Tongue (tissue), 2 donors: ENCODE measurements around the gene LSR. TPM values are rescaled to one million over a fixed set of nuclear protein-coding genes. Genes with fewer than 3 reads are reported as not detected.

ENCODE experiments used
- DNase-seq: peaks from one replicate; pipeline ENCODE4 v3.0.0-alpha.2; 2015
- total RNA-seq: library from RNA; depleted of rRNA; stranded (reverse); fragments of >200 nt; gene quantifications from one replicate; pipeline ENCODE4 v1.2.3, GENCODE V29; 2014

Gene LSR
- total RNA-seq, 1 donor from 2014 or later: 26.5 TPM

DNA sequence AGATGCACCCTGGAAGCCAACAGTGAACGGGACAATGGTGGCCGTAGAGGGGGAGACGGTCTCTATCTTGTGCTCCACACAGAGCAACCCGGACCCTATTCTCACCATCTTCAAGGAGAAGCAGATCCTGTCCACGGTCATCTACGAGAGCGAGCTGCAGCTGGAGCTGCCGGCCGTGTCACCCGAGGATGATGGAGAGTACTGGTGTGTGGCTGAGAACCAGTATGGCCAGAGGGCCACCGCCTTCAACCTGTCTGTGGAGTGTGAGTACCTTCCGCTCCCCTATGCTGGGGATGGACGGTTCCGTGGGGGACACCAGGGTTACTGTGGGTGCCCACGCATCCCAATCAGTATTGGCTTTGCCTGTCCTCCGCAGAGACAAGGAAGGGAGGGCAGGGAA, 53.6 kb downstream of the LSR start:
- no peak for DNase-seq

DNA sequence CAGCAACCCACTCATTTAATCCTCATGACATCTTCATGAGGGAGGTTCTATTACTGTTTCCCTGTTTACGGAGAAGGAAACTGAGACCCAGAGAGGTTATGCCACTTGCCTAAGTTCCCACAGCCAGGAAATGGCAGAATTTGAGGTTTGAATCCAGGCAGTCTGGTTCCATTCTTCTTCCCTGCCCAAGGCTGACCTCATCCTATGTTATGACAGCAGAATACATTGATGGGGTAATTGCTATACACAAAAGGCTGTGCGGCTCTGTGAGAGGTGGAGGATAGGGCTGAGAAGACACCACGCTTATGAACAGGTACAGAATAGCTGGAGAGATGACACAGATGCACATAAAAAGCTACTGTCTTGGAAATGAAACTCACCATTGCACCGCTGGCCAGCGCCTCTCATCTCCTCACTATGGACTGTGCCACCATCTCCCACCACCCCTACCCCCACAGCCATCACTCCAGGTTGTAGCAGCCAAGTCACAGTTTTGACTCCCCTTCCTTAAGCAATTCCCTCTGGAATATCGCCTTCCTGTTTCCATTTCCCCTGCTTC, 54.6 kb downstream of the LSR start:
- DNase-seq: no peak

DNA sequence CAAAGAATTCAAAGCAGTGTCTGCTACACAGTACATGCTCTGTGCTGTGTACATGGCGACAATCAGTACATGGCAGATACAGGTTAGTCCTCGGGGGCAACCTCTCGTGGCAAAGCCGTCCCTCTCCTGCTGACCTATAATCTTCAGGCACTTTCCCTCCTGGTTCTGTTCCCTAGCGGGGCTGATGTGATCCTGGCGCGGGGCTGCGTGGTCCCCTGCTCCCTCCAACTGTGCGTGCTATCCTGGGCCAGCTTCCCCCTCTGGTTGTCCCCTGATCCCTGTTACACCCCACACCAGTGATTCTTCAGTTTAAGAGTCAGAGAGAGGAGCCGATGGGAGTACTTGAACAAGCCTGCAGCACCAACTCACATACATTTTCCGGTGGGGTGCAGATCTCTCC, 55.2 kb downstream of the LSR start:
- no peak for DNase-seq

DNA sequence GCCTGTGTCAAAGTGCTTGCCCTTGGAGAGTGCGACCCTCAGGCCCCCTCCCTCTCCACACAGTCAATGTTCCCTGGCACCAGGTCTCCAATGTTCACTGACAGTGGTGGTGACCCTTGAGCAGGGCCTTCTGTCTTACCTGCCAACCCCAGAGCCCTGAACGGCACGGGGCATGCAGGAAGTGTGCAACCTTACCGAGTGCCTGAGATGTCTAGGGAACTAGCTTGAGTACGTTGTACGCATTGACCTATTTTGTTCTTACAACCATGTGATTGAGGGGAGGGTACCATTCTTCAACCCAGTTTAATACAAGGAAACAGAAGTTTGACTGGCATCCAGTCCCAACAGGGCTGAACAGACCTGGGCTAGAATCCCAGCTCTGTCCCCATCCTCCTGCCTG, 56.4 kb downstream of the LSR start:
- DNase-seq: no peak

DNA sequence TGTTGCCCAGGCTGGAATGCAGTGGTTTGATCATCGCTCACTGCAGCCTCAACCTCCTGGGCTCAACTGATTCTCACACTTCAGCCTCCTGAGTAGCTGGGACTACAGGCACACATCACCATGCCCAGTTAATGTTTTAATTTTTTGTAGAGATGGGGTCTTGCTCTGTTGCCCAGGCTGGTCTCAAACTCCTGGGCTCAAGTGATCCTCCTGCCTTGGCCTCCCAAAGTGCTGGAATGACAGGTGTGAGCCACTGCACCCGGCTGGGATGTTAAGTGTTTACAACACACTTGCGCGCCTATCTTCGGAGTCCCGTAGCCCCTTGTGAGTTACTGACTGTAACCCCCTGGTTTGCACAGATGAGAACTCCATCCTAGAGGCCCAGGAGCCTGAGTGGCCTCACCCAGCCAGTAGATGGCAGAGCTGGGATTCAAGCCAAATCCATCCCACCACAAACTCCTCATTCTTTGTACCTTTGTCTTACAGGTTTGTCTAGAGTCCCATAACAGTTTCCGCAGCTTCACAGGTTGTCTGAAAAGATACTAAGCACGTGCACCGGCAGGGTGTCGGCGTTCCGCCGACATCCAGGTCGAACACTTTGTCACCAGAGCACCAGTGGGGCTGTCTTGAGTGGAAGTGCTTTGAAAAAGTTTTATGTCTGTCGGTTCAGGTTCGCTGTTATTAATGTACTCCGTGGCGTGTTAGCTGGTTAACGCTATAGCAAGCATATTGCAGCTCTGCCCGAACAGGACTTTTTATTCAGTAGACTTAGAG, 57.9 kb downstream of the LSR start:
- no peak for DNase-seq

DNA sequence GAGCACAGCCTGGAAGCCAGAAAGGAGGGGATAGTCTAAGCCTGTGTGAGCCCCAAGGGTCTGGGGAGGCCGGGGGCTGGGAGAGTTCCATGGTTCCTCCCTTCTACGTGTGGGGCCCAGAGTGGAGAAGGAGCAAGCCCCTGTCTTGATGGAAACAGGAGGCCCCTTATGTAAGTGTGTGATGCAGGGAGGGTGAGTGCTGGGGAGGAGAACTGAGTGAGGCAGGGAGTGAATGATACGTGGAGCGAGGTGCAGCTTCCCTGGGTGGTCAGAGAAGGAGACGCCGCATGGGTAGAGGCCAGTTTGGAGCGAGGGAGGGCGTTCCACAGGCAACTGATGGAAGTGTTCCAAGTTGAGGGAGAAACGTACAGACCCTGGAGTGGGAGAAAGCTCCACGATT, 59.1 kb downstream of the LSR start:
- peak; percentile 43 for DNase-seq

DNA sequence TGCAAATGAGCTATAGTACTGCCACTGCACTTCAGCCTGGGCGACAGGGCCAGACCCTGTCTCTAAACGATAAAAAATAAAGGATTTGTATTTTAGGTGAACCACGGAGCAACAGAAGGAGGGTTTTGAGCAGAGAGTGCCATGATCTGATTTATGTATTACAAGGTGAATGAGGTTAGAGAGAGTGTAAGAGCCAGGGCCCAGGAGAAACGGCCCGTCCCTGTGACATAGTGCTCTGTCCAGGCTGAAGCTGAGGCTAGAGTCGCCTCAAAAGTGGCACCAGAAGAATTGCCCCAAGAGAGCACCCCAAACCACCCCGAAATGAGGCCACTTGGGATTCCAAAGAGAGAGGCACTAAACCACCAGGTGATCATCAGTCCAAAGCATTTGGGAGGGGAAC, 60.1 kb downstream of the LSR start:
- no peak for DNase-seq

DNA sequence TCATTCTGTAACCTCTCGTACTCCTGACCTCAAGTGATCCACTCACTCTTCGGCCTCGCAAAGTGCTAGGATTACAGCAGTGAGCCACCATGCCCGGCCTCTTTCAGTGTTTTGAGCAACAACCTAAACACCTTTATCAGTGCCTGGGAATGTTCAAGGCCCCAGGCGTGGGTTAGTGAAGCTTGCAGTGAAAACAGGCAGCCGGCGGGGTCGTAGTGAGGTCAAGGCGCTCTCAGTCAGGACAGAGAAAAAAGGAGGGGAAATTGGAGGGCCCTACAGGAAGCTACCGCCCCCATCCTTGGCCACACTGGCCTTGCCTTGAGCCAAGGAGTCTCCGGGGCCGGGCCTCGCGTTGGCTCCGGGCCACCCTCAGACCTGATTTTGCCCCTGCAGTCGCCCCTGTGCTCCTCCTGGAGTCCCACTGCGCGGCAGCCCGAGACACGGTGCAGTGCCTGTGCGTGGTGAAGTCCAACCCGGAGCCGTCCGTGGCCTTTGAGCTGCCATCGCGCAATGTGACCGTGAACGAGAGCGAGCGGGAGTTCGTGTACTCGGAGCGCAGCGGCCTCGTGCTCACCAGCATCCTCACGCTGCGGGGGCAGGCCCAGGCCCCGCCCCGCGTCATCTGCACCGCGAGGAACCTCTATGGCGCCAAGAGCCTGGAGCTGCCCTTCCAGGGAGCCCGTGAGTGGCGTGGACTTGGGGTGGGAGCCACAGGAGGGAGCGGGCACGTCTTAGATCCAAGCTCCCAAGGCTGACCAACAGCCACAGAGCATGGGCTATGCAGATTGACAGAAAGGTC, 60.9 kb downstream of the LSR start:
- peak; percentile 43 for DNase-seq

DNA sequence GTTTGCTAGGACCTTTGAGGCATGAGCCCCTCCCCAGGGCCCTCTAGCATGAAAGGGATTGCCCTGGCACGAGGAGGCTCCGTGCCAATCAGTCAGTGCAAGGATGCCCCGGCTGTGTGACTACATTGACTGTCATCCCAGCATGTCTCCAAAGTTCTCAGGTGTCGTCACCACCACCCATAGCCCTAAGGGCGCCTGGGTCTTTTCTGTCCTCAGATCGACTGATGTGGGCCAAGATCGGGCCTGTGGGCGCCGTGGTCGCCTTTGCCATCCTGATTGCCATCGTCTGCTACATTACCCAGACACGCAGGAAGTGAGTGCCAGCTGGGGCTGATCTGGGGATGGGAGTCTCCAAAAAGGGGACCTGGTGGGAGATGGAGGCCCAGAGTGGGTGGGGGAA, 61.5 kb downstream of the LSR start:
- no peak for DNase-seq

DNA sequence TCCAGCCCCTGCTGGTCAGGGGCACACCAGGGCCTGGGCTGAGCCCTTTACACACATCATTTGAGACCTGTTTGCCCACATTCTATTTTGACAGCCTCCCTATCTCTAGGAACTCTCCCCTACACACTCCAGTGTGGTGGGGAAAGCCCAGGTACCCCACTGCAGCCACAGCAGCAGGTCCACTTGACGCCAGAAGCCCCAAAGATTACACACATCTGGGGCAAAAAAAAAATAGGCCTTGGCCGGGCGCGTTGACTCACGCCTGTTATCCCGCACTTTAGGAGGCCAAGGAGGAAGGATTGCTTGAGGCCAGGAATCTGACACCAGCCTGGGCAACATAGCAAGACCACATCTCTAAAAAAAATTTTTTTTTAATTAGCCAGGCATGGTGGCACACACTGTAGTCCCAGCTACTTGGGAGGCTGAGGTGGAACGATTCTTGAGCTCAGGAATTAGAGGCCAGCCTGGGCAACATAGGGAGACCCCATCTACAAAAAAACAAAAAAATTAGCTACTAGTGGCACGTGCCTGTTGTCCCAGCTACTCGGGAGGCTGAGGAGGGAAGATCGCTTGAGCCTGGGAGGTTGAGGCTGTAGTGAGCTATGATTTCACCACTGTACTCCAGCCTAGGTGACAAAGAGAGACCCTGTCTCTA, 62.1 kb downstream of the LSR start:
- DNase-seq: no peak

DNA sequence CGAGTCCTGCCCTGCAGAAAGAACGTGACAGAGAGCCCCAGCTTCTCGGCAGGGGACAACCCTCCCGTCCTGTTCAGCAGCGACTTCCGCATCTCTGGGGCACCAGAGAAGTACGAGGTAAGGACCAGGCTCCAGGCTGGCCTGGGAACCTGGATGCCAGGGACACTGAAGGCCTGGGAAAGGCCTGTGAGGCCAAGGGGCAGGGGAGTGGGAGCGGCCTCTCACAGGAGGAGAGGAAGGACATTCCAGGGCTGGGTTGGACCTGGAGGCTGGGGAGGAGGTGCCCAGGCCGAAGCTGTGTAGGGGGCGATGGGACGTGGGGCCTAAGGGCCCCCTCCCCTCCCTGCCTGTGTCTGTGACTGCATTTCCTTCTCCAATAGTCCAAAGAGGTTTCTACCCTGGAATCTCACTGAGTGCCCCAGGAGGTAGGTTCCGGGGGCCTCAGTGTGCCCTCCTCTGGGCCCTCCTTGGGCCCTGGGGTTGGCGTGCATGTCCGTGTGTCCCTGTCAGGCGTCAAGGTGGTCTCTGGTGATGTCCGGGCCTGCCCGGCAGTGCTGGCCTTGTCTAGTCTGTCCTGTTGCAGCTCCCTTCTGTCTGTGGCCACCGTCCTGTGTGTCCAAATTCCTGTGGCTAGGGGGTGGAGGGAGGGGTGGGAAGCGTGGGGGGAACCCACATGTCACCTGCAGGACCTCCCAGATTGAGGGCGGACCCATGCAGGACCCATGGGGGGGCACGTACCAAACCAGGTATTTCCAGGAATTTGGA, 63.3 kb downstream of the LSR start:
- no peak for DNase-seq

DNA sequence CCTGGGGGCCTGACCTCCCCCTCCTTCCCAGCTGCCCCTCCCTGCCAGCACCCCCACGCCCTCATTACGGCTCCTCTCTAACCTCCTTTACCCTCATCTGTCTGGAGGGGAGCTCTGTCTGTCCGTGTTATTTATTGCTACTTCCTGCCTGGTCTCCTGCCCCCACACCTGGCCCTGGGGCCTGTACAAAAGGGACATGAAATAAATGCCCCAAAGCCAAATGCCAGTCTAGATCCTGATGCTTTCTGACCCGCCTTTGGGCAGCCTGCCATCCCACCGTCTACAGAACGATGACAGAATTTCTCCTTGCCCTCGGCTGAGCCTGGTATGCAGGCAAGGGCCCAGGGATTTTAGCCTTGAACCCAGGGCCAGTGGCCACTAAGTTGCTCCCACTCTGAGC, 64.8 kb downstream of the LSR start:
- no peak for DNase-seq

DNA sequence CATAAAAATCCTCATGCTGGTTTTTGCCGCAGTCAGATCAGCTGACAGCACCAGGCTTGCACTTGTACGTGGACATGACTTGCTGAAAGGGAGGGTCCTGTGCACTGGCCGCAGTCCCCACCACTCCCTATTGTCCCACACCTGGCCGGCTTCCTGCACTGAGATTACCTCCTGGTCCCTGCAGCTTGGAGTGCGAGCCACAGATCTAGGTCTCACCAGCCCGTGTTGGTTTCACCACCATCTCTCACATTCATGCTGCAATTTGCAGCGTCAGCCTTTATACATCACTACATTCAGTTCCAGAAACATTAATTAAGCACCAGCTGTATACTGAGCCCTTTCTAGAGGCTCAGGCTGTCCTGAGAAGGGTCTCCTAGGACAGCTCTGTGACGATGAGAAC, 65.2 kb downstream of the LSR start:
- no peak for DNase-seq

DNA sequence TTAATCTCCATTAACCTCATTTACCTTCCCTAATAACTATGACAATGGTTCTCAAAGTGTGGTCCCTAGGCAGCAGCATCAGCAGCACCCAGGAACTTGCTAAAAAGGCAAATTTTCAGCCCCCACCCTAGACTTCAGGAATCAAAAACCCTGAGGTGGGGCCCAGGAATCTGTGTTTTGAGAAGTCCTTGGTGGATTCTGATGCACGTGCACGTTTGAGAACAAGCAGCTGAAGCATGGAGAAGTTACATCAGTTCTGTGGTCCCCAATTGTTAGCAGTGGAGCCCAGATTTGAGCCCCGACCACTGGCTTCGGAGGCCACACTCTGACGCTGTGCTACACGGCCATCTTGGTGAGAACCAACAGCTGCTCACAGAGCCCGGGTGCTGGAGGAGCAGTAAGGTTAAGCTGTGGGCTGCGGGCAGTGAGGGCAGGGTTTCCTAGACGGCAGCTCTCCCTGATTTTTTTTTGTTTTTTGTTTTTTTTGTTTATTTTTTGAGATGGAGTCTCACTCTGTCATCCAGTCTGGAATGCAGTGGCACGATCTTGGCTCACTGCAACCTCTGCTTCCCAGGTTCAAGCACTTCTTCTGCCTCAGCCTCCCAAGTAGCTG, 66.2 kb downstream of the LSR start:
- no peak for DNase-seq

DNA sequence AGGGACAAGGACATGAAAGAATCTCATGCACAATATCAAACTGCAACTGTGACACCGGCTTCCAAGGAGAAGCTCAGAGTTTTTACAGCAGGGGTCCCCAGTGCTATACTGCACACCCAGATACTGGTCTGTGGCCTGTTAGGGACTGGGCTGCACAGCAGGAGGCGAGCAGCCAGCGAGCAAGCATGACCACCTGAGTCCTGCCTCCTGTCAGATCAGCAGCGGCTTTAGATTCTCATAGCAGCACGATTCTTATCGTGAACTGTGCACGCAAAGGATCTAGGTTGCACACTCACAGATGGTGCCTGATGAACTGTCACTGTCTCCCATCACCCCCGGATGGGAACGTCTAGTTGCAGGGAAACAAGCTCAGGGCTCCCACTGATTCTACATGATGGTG, 67.1 kb downstream of the LSR start:
- no peak for DNase-seq

DNA sequence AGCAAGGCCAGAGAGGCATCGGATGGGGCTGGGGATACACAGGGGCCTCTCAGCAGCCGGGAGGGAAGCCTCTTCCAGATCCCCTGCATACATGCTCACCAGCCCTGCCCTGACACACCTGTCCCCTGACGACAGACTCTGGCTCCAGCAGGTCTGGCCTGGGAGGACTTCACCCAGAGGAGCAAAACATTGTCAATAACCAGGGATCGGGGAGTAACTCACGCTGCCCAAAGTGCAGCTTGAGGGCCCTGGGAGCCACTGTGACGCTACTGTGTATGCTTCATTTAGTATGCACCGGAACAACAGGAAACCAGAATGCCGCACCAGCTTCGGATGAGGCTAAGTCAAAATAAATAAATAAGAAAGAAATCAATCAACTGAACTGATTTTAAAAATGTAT, 67.8 kb downstream of the LSR start:
- DNase-seq: no peak

Other genes starting within 250 kb of the LSR start
- 19.8 TPM for gene GRAMD1A, start 248.7 kb upstream of the LSR start, total RNA-seq
- 12.9 TPM for gene SCN1B, start 218.5 kb upstream of the LSR start, total RNA-seq
- not detected for gene HPN, start 207.3 kb upstream of the LSR start, total RNA-seq
- 45.6 TPM for gene FXYD3, start 133.2 kb upstream of the LSR start, total RNA-seq
- gene LGI4, start 113.9 kb upstream of the LSR start, total RNA-seq: 7.6 TPM
- 44.2 TPM for gene FXYD1, start 110.2 kb upstream of the LSR start, total RNA-seq
- gene FXYD7, start 105.7 kb upstream of the LSR start, total RNA-seq: not detected
- gene FXYD5, start 94.3 kb upstream of the LSR start, total RNA-seq: 5.9 TPM
- gene FAM187B, start 20.3 kb upstream of the LSR start, total RNA-seq: not detected
- 52.7 TPM for gene USF2, start 20.0 kb downstream of the LSR start, total RNA-seq
- gene HAMP, start 33.5 kb downstream of the LSR start, total RNA-seq: not detected
- gene MAG, start 43.2 kb downstream of the LSR start, total RNA-seq: 2.3 TPM
- 7.4 TPM for gene CD22, start 80.2 kb downstream of the LSR start, total RNA-seq
- gene FFAR1, start 98.9 kb downstream of the LSR start, total RNA-seq: not detected
- not detected for gene FFAR3, start 109.5 kb downstream of the LSR start, total RNA-seq
- gene GPR42, start 122.1 kb downstream of the LSR start, total RNA-seq: not detected
- 15.6 TPM for gene FFAR2, start 199.3 kb downstream of the LSR start, total RNA-seq
- 9.6 TPM for gene KRTDAP, start 241.5 kb downstream of the LSR start, total RNA-seq